ENCODE measurements around the gene LHX8.
"Not testable (repeated sequence)": the region's sequence is repeated elsewhere in the genome, so short reads cannot be mapped to it uniquely, and the experiment has no call there.

Gene LHX8

GRCh38 chr1:75097654-75098053, 36.5 kb upstream of the LHX8 start:
- H3K9me3 ChIP-seq (ENCODE audit: insufficient read depth, low read depth, low read length) = no peaks in the 10 kb centered on the region
- no peak overlapping the region for H3K9ac ChIP-seq (ENCODE audit: low read length)
- H3K4me2 ChIP-seq (ENCODE audit: low read length) = no peak overlapping the region
- no peak overlapping the region for H2AK5ac ChIP-seq (ENCODE audit: low read length)
- H3K79me1 ChIP-seq (ENCODE audit: low read length) = no peaks in the 10 kb centered on the region
- H3K18ac ChIP-seq (ENCODE audit: low read length) = no peak overlapping the region
- H3K4me1 ChIP-seq (ENCODE audit: control insufficient read depth in 1 of 2, insufficient read depth in 2 of 2, low read length in 2 of 2) = no peaks in the 10 kb centered on the region
- no peak overlapping the region for H2AFZ ChIP-seq (ENCODE audit: insufficient read depth, low read length, poor library complexity)
- no peaks in the 10 kb centered on the region for H3K27me3 ChIP-seq (ENCODE audit: insufficient read depth, low read length)
- no CpG with 5 or more reads among the region's 1 CpG for WGBS (ENCODE audit: extremely low coverage, insufficient coverage, insufficient read length)
- H4K12ac ChIP-seq (ENCODE audit: low read depth, low read length) = no peak overlapping the region
- no peak overlapping the region for H2BK5ac ChIP-seq (ENCODE audit: low read depth, low read length, poor library complexity)
- DNase-seq = no peak
- H3K14ac ChIP-seq (ENCODE audit: low read length) = no peak overlapping the region
- H3K79me2 ChIP-seq (ENCODE audit: control insufficient read depth, insufficient read depth, low read length, poor library complexity) = no peaks in the 10 kb centered on the region
- H4K8ac ChIP-seq (ENCODE audit: low read depth, low read length) = no peak overlapping the region
- H3K23ac ChIP-seq (ENCODE audit: low read length) = no peak overlapping the region
- no peak overlapping the region for H2BK12ac ChIP-seq (ENCODE audit: low read length)
- no peak overlapping the region for H3K4me3 ChIP-seq (ENCODE audit: low read depth, low read length)
- H4K91ac ChIP-seq (ENCODE audit: low read depth, low read length) = no peak overlapping the region
- H3K27ac ChIP-seq (ENCODE audit: low read depth, low read length) = no peak overlapping the region
- H3K36me3 ChIP-seq (ENCODE audit: control insufficient read depth in 1 of 2, insufficient read depth in 2 of 2, low read length in 2 of 2) = no peaks in the 10 kb centered on the region
- no peak overlapping the region for H3K4ac ChIP-seq (ENCODE audit: low read depth, low read length)
- no peak overlapping the region for H2BK120ac ChIP-seq (ENCODE audit: insufficient read depth, low read length, poor library complexity)

GRCh38 chr1:75099581-75099980, 34.6 kb upstream of the LHX8 start:
- Histone ChIP-seq H3K27ac (ENCODE audit: low read depth, low read length) (no peak overlapping the region), H3K23ac (ENCODE audit: low read length) (no peak overlapping the region), H2BK12ac (ENCODE audit: low read length) (no peak overlapping the region), H3K14ac (ENCODE audit: low read length) (no peak overlapping the region), H4K12ac (ENCODE audit: low read depth, low read length) (no peak overlapping the region), H3K79me1 (ENCODE audit: low read length) (no peaks in the 10 kb centered on the region), H4K91ac (ENCODE audit: low read depth, low read length) (no peak overlapping the region), H2AFZ (ENCODE audit: insufficient read depth, low read length, poor library complexity) (no peak overlapping the region), H3K4me1 (ENCODE audit: control insufficient read depth in 1 of 2, insufficient read depth in 2 of 2, low read length in 2 of 2) (no peaks in the 10 kb centered on the region), H3K18ac (ENCODE audit: low read length) (no peak overlapping the region), H4K8ac (ENCODE audit: low read depth, low read length) (no peak overlapping the region), H3K4ac (ENCODE audit: low read depth, low read length) (no peak overlapping the region), H3K4me2 (ENCODE audit: low read length) (no peak overlapping the region), H3K4me3 (ENCODE audit: low read depth, low read length) (no peak overlapping the region), H3K9me3 (ENCODE audit: insufficient read depth, low read depth, low read length) (no peaks in the 10 kb centered on the region), H3K27me3 (ENCODE audit: insufficient read depth, low read length) (no peaks in the 10 kb centered on the region), H3K9ac (ENCODE audit: low read length) (no peak overlapping the region), H2AK5ac (ENCODE audit: low read length) (no peak overlapping the region), H3K79me2 (ENCODE audit: control insufficient read depth, insufficient read depth, low read length, poor library complexity) (no peaks in the 10 kb centered on the region), H2BK5ac (ENCODE audit: low read depth, low read length, poor library complexity) (no peak overlapping the region), H3K36me3 (ENCODE audit: control insufficient read depth in 1 of 2, insufficient read depth in 2 of 2, low read length in 2 of 2) (no peaks in the 10 kb centered on the region), H2BK120ac (ENCODE audit: insufficient read depth, low read length, poor library complexity) (no peak overlapping the region)
- no peak for DNase-seq
- no CpG with 5 or more reads among the region's 2 CpGs for WGBS (ENCODE audit: extremely low coverage, insufficient coverage, insufficient read length)

- Histone ChIP-seq H3K79me1 (ENCODE audit: low read length) (no peaks in the 10 kb centered on the region), H3K18ac (ENCODE audit: low read length) (no peak overlapping the region), H3K36me3 (ENCODE audit: control insufficient read depth in 1 of 2, insufficient read depth in 2 of 2, low read length in 2 of 2) (no peaks in the 10 kb centered on the region), H2BK120ac (ENCODE audit: insufficient read depth, low read length, poor library complexity) (no peak overlapping the region), H3K9ac (ENCODE audit: low read length) (no peak overlapping the region), H3K4me3 (ENCODE audit: low read depth, low read length) (no peak overlapping the region), H3K27ac (ENCODE audit: low read depth, low read length) (peak overlapping the region; percentile 1), H3K4me2 (ENCODE audit: low read length) (no peak overlapping the region), H3K4me1 (ENCODE audit: control insufficient read depth in 1 of 2, insufficient read depth in 2 of 2, low read length in 2 of 2) (no peaks in the 10 kb centered on the region), H3K79me2 (ENCODE audit: control insufficient read depth, insufficient read depth, low read length, poor library complexity) (no peaks in the 10 kb centered on the region), H3K14ac (ENCODE audit: low read length) (no peak overlapping the region), H4K91ac (ENCODE audit: low read depth, low read length) (peak overlapping the region; percentile 37), H3K23ac (ENCODE audit: low read length) (no peak overlapping the region), H3K27me3 (ENCODE audit: insufficient read depth, low read length) (no peaks in the 10 kb centered on the region), H2BK5ac (ENCODE audit: low read depth, low read length, poor library complexity) (no peak overlapping the region), H2AFZ (ENCODE audit: insufficient read depth, low read length, poor library complexity) (no peak overlapping the region), H2AK5ac (ENCODE audit: low read length) (no peak overlapping the region), H3K9me3 (ENCODE audit: insufficient read depth, low read depth, low read length) (no peaks in the 10 kb centered on the region), H4K12ac (ENCODE audit: low read depth, low read length) (no peak overlapping the region), H4K8ac (ENCODE audit: low read depth, low read length) (no peak overlapping the region), H2BK12ac (ENCODE audit: low read length) (no peak overlapping the region), H3K4ac (ENCODE audit: low read depth, low read length) (no peak overlapping the region)
- DNase-seq = no peak
- no CpG with 5 or more reads among the region's 10 CpGs for WGBS (ENCODE audit: extremely low coverage, insufficient coverage, insufficient read length)
These were observed 33.6 kb upstream of the LHX8 start for GRCh38 chr1:75100481-75101092.

GRCh38 chr1:75112362-75112951, 21.7 kb upstream of the LHX8 start:
- WGBS (ENCODE audit: extremely low coverage, insufficient coverage, insufficient read length) = no CpG with 5 or more reads among the region's 26 CpGs
- H4K12ac ChIP-seq (ENCODE audit: low read depth, low read length); H4K91ac ChIP-seq (ENCODE audit: low read depth, low read length); H3K27me3 ChIP-seq (ENCODE audit: insufficient read depth, low read length); H3K79me2 ChIP-seq (ENCODE audit: control insufficient read depth, insufficient read depth, low read length, poor library complexity); H2BK5ac ChIP-seq (ENCODE audit: low read depth, low read length, poor library complexity); H2BK120ac ChIP-seq (ENCODE audit: insufficient read depth, low read length, poor library complexity); H3K9ac ChIP-seq (ENCODE audit: low read length); H3K4me2 ChIP-seq (ENCODE audit: low read length); H3K4me3 ChIP-seq (ENCODE audit: low read depth, low read length); H3K14ac ChIP-seq (ENCODE audit: low read length); H2AFZ ChIP-seq (ENCODE audit: insufficient read depth, low read length, poor library complexity); H3K18ac ChIP-seq (ENCODE audit: low read length); H3K4ac ChIP-seq (ENCODE audit: low read depth, low read length); DNase-seq; H3K79me1 ChIP-seq (ENCODE audit: low read length); H3K23ac ChIP-seq (ENCODE audit: low read length); H2AK5ac ChIP-seq (ENCODE audit: low read length); H3K4me1 ChIP-seq (ENCODE audit: control insufficient read depth in 1 of 2, insufficient read depth in 2 of 2, low read length in 2 of 2); H3K9me3 ChIP-seq (ENCODE audit: insufficient read depth, low read depth, low read length); H2BK12ac ChIP-seq (ENCODE audit: low read length); H4K8ac ChIP-seq (ENCODE audit: low read depth, low read length); H3K27ac ChIP-seq (ENCODE audit: low read depth, low read length); H3K36me3 ChIP-seq (ENCODE audit: control insufficient read depth in 1 of 2, insufficient read depth in 2 of 2, low read length in 2 of 2): not testable (repeated sequence)

Data from trophoblast cell (in vitro differentiated cells and primary cell).